Activated naive CD4-positive, alpha-beta T cell treated with anti-CD3 and anti-CD28 coated beads for 36 hours (primary cell): ENCODE data around the gene USP40. TPM values are rescaled to one million over a fixed set of nuclear protein-coding genes. Genes with fewer than 3 reads are reported as not detected.

Experiments used
- CTCF ChIA-PET: fragments of 350-600 bp; sonication (Branson Sonifier 250); formaldehyde crosslinking; loops from one replicate; lab custom pipeline; 2021; ENCODE audit warnings: antibody characterized with exemption; lab: Charles Lee
- DNase-seq: peaks from one replicate; pipeline ENCODE4 v3.0.0-alpha.2; 2020
- H3K27ac Mint-ChIP-seq: one replicate; pipeline ENCODE4 v1.8.0; 2021; ENCODE audit warnings: mild to moderate bottlenecking, mixed read lengths
- H3K27me3 Mint-ChIP-seq: one replicate; pipeline ENCODE4 v1.8.0; 2021; ENCODE audit warnings: low read depth, mixed read lengths
- H3K36me3 Mint-ChIP-seq: one replicate; pipeline ENCODE4 v1.8.0; 2021; ENCODE audit warnings: low read depth, mixed read lengths
- H3K4me1 Mint-ChIP-seq: one replicate; pipeline ENCODE4 v1.8.0; 2021; ENCODE audit warnings: low read depth, mixed read lengths
- H3K4me3 Mint-ChIP-seq: one replicate; pipeline ENCODE4 v1.8.0; 2021; ENCODE audit warnings: mild to moderate bottlenecking, moderate library complexity, mixed read lengths
- H3K9me3 Mint-ChIP-seq: one replicate; pipeline ENCODE4 v1.8.0; 2021; ENCODE audit warnings: mixed read lengths
- intact Hi-C: fragments of 100-400 bp; cut with micrococcal nuclease; formaldehyde crosslinking; loops from one replicate; pipeline ENCODE4 v1.15.1; 2023
- total RNA-seq, 2 experiments: library from RNA; stranded (reverse); gene quantifications; one replicate each; pipeline ENCODE4 v1.2.3, GENCODE V29; 2021

USP40 gene
- total RNA-seq, 2 experiments from 2014 or later: 15.3 to 17.5 TPM

DNA sequence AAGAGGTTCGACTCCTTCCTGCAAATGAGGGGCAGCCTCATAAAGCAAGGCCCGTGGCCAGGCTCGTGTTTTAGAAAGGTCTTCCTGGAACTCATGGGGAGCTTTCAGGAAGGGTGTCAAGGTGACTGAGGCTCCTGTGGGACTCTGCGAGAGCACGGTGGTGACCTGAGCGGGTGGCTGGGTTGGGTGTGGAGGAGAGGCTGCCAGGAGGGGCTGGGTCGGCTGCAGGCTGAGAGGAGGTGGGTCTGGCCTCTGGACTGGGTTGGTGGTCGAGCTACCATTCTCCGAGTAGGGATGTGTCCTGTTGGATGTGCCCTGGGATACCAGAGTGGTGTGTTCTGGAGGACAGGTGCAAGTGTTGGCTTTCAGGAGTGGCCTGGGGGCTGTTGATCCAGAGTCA lies 125.9 kb downstream of the USP40 start:
- intact Hi-C loops: loop anchor here (5.0 kb wide), 1 partner anchor 833 kb away; no protein-coding TSS in a partner anchor

DNA sequence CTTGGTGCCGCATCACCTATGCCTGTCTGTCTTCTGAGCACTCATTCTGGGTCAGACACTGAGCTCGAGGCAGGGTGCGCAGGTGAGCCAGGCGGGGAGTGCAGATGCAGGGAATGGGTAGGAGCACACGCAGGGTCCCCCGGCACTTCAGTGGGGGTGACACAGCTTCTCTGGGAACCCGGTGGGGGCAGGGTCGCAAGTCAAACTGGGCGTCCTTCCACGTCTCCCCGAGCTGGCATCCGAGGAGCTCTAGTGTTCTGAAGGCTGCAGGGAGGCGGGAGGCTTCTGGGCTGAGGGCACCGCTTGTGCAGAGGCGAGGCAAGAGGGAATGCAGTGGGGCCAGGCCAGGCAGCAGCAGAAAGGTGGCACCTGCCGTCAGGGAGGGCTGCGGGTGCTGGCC lies 126.3 kb downstream of the USP40 start:
- Mint-ChIP-seq H3K4me1 (peaks cover 16% of the 10 kb centered on the region), H3K27ac (no peak overlapping the region), H3K9me3 (no peaks in the 10 kb centered on the region), H3K27me3 (no peaks in the 10 kb centered on the region), H3K36me3 (peaks cover 13% of the 10 kb centered on the region), H3K4me3 (no peak overlapping the region)
- CTCF ChIA-PET: interaction anchor here (0.9 to 14.6 kb wide), 3 partner anchors 20 to 74 kb away, joined by 3 to 207 read pairs (median 3); no protein-coding TSS in a partner anchor
- DNase-seq: no peak
- intact Hi-C loops: loop anchor here (5.0 kb wide), 1 partner anchor 833 kb away; no protein-coding TSS in a partner anchor

More for the DNA sequence above, 125.9 kb downstream of the USP40 start:
- Mint-ChIP-seq H3K27ac (peak overlapping the region; percentile 35), H3K9me3 (no peaks in the 10 kb centered on the region), H3K4me1 (peaks cover 16% of the 10 kb centered on the region), H3K4me3 (no peak overlapping the region), H3K36me3 (peaks cover 13% of the 10 kb centered on the region), H3K27me3 (no peaks in the 10 kb centered on the region)
- CTCF ChIA-PET: interaction anchor here (1.3 to 14.6 kb wide), 2 partner anchors 37 to 74 kb away, joined by 3 to 207 read pairs; no protein-coding TSS in a partner anchor
- DNase-seq: no peak

DNA sequence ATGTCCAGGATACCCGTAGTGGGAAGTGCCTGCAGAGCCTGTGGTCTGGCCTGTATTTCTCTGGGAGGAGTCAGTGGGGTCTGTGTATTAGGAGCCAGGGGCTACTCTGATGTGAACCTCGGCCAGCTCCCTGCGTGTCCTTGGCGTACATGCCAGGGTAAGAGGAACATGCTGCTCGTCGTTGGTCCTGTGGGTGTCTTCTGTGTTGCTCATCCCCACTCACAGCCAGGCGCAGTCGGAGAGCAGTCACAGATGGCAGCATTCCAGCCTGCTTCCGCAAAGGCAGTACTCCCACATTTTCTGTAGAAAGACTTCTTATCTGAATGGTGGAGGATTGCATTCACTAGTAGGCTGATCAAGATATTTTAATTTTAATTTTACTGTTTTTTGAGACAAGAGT lies 127.4 kb downstream of the USP40 start:
- no peak overlapping the region for H3K27ac Mint-ChIP-seq
- peaks cover 16% of the 10 kb centered on the region for H3K4me1 Mint-ChIP-seq
- CTCF ChIA-PET: interaction anchor here (14.6 kb wide), 1 partner anchor 35 kb away, joined by 207 read pairs; no protein-coding TSS in a partner anchor
- H3K4me3 Mint-ChIP-seq: no peak overlapping the region
- intact Hi-C loops: no loop called here
- H3K9me3 Mint-ChIP-seq: no peaks in the 10 kb centered on the region
- no peak for DNase-seq
- H3K27me3 Mint-ChIP-seq: no peaks in the 10 kb centered on the region
- peaks cover 14% of the 10 kb centered on the region for H3K36me3 Mint-ChIP-seq

DNA sequence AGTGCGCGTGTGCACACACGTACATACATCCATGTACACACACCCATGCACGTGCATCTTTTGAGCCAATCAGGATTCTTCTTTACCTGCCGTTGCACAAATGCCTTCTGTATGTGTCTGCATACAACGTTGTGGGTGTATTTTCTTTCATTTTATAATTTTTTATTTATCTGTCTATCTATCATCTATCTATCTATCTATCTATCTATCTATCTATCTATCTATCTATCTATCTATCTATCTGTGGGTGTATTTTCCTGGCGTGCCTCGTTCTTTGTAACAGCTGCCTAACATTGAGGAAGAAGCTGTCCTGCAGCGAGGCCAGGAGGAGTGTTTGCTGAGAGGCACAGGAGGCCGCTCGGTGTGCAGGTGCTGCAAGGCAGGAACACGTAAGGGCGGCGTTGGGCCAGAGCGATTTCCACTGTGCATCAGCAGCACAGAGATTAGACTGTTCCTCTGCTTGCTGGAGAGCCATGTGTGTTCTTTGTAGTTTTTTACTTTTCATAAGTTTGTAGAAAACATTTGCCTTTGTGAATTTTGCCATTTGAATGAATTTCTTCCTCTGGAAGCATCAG lies 127.9 kb downstream of the USP40 start:
- Mint-ChIP-seq H3K9me3 (no peaks in the 10 kb centered on the region), H3K4me3 (no peak overlapping the region), H3K36me3 (peaks cover 14% of the 10 kb centered on the region), H3K27ac (no peak overlapping the region), H3K4me1 (peaks cover 16% of the 10 kb centered on the region), H3K27me3 (no peaks in the 10 kb centered on the region)
- CTCF ChIA-PET: interaction anchor here (0.9 to 14.6 kb wide), 2 partner anchors 20 to 35 kb away, joined by 3 to 207 read pairs; no protein-coding TSS in a partner anchor
- no peak for DNase-seq
- intact Hi-C loops: no loop called here

DNA sequence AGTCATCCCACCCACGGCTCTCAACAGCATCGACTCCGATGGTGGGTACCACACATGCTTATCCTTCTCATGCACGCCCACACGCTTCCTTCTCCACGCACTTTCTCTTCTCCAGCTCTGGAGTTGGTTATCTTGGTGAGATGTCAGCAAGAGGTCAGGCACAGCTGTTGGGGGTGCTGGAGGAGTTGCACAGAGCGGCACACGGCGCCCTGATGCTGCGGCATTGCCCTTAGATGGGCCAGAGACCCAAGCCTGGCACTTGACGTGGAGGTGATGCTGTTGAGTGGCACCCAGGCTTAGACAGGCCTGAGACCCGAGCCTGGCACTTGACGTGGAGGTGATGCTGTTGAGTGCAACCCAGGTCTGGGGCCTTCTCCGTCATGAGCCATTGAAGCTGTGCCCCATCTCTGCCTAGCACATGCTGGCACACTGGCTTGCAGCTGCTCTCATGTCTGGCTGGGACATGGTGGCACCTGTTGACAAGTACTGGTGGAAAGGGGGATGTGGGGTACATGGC lies 129.1 kb downstream of the USP40 start:
- Mint-ChIP-seq H3K36me3 (peaks cover 13% of the 10 kb centered on the region), H3K27ac (no peak overlapping the region), H3K4me1 (peaks cover 14% of the 10 kb centered on the region), H3K9me3 (no peaks in the 10 kb centered on the region), H3K4me3 (no peak overlapping the region), H3K27me3 (no peaks in the 10 kb centered on the region)
- no peak for DNase-seq
- intact Hi-C loops: no loop called here
- CTCF ChIA-PET: interaction anchor here (14.6 kb wide), 1 partner anchor 33 kb away, joined by 207 read pairs; no protein-coding TSS in a partner anchor

DNA sequence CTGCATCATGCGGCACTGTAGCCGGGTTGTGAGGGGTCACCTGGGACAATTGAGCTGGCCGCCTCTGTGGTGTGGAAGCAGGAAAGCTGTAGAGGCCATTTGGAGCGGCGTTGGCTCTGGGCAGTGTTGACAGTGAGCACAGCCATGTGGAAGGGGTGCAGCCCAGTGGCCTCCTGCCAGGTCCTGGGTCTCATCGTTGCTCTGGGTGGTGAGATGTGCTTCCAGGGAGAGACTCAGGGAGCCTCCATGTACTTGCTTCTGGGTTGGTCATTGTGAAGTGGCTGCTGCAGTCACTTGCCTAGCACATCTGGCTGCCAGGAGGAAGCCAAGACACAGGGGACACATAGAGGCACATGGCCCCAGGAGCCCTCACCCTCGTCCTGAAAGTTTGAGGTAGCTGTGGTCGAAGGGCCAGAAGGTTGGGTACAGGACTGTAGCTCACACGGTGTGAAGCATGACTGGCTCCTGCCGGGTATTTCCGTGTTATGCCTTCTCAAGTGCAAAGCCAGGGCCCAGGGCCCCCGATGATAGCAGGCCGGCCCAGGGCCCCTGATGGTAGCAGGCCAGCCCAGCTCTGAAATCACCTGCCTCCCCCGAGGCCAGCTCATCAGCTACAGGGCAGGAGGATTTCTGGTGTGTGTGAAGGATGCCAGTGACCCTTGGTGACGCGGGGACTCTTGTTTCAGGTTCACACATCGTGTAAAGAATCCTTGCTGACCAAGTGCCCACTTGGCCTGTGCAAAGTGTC lies 129.7 kb downstream of the USP40 start:
- CTCF ChIA-PET: interaction anchor here (14.6 kb wide), 1 partner anchor 33 kb away, joined by 207 read pairs; no protein-coding TSS in a partner anchor
- Mint-ChIP-seq H3K27me3 (no peaks in the 10 kb centered on the region), H3K27ac (no peak overlapping the region), H3K9me3 (no peaks in the 10 kb centered on the region), H3K4me3 (no peak overlapping the region), H3K4me1 (peaks cover 13% of the 10 kb centered on the region), H3K36me3 (peaks cover 13% of the 10 kb centered on the region)
- intact Hi-C loops: no loop called here
- no peak for DNase-seq

DNA sequence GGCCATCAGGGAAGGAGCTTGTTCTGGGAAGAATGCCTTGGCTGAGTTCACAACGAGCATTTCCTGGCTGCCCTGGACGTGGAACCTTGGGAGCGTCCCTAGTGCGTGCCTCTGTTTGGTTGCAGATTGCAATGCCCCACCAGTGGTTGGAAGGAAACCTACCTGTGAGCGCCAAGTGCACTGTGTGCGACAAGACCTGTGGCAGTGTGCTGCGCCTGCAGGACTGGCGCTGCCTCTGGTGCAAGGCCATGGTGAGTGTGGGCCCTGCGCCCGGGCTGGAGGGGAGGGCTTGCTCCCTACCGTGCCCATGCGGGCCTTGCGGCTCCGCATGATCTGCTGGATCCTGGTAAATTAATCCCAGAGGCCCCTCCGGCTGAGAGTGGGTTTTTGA lies 130.4 kb downstream of the USP40 start:
- Mint-ChIP-seq H3K27ac (no peak overlapping the region), H3K4me1 (peaks cover 16% of the 10 kb centered on the region), H3K4me3 (no peak overlapping the region), H3K27me3 (no peaks in the 10 kb centered on the region), H3K9me3 (no peaks in the 10 kb centered on the region), H3K36me3 (peaks cover 13% of the 10 kb centered on the region)
- intact Hi-C loops: no loop called here
- no peak for DNase-seq
- CTCF ChIA-PET: interaction anchor here (0.9 to 14.6 kb wide), 2 partner anchors 7 to 32 kb away, joined by 3 to 207 read pairs; no protein-coding TSS in a partner anchor

DNA sequence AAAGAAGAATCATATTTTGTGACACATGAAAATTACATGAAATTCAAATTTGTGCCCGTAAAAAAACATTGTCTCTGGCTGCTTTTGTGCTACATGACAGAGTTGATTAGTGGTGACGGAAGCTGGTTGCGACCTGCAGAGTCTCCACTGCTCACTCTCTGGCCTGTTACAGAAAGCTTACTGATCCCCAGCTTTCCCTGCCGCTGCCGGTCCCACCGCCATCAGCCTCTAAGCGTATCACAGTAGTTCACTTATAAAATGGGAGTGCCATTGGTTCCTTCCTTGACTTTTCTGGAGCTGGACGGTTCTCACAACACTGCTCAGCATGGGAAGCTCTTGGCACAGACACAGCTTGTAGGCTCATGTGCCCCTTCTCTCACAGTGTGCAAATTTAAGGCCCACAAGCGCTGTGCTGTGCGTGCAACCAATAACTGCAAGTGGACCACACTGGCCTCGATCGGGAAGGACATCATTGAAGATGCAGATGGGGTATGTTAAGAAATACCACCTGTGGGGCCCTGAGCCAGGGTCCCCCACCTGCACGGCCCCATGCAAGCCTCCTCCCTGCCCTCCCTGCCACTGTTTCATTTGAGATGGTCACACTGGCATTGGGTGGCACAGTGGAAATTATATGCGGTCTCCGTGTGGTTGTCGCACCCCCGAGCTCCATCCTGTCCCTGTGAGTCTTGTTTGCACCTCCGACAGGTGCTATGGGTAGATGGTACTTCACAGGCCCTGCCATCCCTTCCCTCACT lies 131.0 kb downstream of the USP40 start:
- peaks cover 11% of the 10 kb centered on the region for H3K4me1 Mint-ChIP-seq
- no peaks in the 10 kb centered on the region for H3K27me3 Mint-ChIP-seq
- H3K4me3 Mint-ChIP-seq: no peak overlapping the region
- intact Hi-C loops: no loop called here
- CTCF ChIA-PET: interaction anchor here (0.5 to 14.6 kb wide), 4 partner anchors 8 to 95 kb away, joined by 3 to 207 read pairs (median 3); no protein-coding TSS in a partner anchor
- peaks cover 13% of the 10 kb centered on the region for H3K36me3 Mint-ChIP-seq
- no peaks in the 10 kb centered on the region for H3K9me3 Mint-ChIP-seq
- no peak for DNase-seq
- H3K27ac Mint-ChIP-seq: peak overlapping the region; percentile 13

DNA sequence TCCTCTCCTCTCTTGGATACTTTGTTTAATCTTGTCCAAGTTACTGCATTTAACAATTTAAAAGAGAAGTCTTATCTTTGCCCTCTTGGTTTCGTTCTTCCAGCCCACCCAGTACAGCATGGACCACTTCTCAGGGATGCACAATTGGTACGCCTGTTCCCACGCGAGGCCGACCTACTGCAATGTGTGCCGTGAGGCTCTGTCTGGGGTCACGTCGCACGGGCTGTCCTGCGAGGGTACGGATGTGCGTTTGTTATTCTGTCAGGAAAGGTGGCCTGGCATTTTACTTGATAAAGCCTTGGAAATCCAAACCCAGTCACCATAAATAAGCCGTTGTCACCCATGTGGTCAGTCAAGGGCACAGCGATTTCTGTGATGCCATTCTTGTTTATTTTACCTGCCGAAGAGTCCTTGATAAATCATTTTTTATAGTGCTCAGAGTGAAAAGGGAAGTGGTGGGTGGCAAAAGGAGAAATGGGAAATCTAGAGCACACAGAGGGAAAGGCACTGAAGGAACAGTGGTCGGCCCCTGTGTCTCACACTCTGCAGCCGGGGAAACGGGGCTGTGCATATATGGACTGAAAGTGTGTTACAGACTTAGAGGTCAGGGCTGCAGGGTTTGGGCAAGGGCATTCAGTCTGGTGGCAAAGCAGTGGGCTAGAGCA lies 131.8 kb downstream of the USP40 start:
- CTCF ChIA-PET: interaction anchor here (0.5 to 14.6 kb wide), 5 partner anchors 8 to 96 kb away, joined by 3 to 207 read pairs (median 3); no protein-coding TSS in a partner anchor
- Mint-ChIP-seq H3K4me1 (peaks cover 16% of the 10 kb centered on the region), H3K4me3 (no peak overlapping the region), H3K36me3 (peaks cover 13% of the 10 kb centered on the region), H3K27me3 (no peaks in the 10 kb centered on the region), H3K27ac (peak overlapping the region; percentile 0), H3K9me3 (no peaks in the 10 kb centered on the region)
- no peak for DNase-seq
- intact Hi-C loops: no loop called here

DNA sequence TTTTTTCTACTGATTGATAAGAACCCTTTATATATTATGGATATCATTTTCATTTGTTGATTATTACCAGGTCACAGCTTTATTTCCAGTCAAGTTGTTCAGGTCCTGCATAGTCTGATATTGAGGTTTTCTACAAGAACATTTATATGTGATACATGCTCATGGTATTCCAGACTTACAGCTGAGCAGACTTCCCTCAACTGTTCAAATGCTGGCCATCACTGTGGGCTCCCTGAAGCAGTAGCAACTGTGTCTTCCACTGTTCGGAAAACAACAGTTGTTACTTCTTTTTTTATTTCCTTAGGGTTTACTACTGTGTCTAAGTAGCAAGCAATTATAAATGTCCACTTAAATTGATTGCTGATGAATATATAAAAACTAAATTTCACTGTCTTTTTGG lies 132.8 kb downstream of the USP40 start:
- Mint-ChIP-seq H3K4me1 (peaks cover 26% of the 10 kb centered on the region), H3K4me3 (no peak overlapping the region), H3K27ac (no peak overlapping the region), H3K36me3 (peaks cover 13% of the 10 kb centered on the region), H3K9me3 (no peaks in the 10 kb centered on the region), H3K27me3 (no peaks in the 10 kb centered on the region)
- DNase-seq: no peak
- CTCF ChIA-PET: interaction anchor here (1.5 to 14.6 kb wide), 2 partner anchors 9 to 30 kb away, joined by 9 to 207 read pairs; no protein-coding TSS in a partner anchor
- intact Hi-C loops: no loop called here

DNA sequence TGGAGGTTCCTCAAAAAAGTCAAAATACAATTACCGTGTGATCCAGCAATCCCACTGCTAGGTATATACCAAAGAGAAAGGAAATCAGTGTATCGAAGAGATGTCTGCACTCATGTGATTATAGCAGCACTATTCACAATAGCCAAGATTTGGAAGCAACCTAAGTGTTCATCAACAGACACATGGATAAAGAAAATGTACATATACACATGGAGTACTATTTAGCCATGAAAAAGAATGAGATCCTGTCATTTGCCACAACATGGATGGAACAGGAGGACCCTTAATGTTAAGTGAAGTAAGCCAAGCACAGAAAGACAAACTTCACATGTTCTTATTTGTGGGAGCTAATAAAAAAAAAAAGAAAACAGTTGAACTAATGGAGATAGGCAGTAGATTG lies 133.6 kb downstream of the USP40 start:
- peaks cover 13% of the 10 kb centered on the region for H3K36me3 Mint-ChIP-seq
- CTCF ChIA-PET: interaction anchor here (1.5 to 14.6 kb wide), 2 partner anchors 10 to 29 kb away, joined by 9 to 207 read pairs; no protein-coding TSS in a partner anchor
- no peaks in the 10 kb centered on the region for H3K27me3 Mint-ChIP-seq
- intact Hi-C loops: no loop called here
- no peak for DNase-seq
- peaks cover 34% of the 10 kb centered on the region for H3K4me1 Mint-ChIP-seq
- no peak overlapping the region for H3K4me3 Mint-ChIP-seq
- no peak overlapping the region for H3K27ac Mint-ChIP-seq
- H3K9me3 Mint-ChIP-seq: no peaks in the 10 kb centered on the region
